Memory B cell (primary cell): Measurements from ENCODE around the gene SYTL5.

Source experiments
- ATAC-seq: fragments of 150-1000 bp; cut with Tn5 transposase; 2 replicates; pipeline ENCODE4 v1.10.0; 2021; ENCODE audit warnings: low read depth, mild to moderate bottlenecking, moderate library complexity
- DNase-seq, 2 donors: peaks; one replicate each; pipeline ENCODE4 v3.0.0; 2022; ENCODE audit warnings: low spot score in 2 of 2
- H3K27ac Mint-ChIP-seq: one replicate; pipeline ENCODE4 v1.8.0; 2022; ENCODE audit warnings: mild to moderate bottlenecking, moderate library complexity, mixed read lengths
- H3K27me3 Mint-ChIP-seq: one replicate; pipeline ENCODE4 v1.8.0; 2022; ENCODE audit warnings: mixed read lengths
- H3K36me3 Mint-ChIP-seq: one replicate; pipeline ENCODE4 v1.8.0; 2022; ENCODE audit warnings: mild to moderate bottlenecking, mixed read lengths
- H3K4me1 Mint-ChIP-seq: one replicate; pipeline ENCODE4 v1.8.0; 2022; ENCODE audit warnings: mixed read lengths
- H3K4me3 Mint-ChIP-seq: one replicate; pipeline ENCODE4 v1.8.0; 2022; ENCODE audit warnings: mild to moderate bottlenecking, moderate library complexity, mixed read lengths
- H3K9me3 Mint-ChIP-seq: one replicate; pipeline ENCODE4 v1.8.0; 2022; ENCODE audit warnings: mixed read lengths

The SYTL5 gene

GRCh38 chrX:38050806-38051205 lies 44.5 kb downstream of the SYTL5 start:
- Mint-ChIP-seq H3K4me1 (no peaks in the 10 kb centered on the region), H3K27me3 (peaks cover 4% of the 10 kb centered on the region), H3K4me3 (no peak overlapping the region), H3K9me3 (no peaks in the 10 kb centered on the region), H3K36me3 (no peaks in the 10 kb centered on the region), H3K27ac (no peak overlapping the region)
- ATAC-seq = no peak
- no peak for DNase-seq

GRCh38 chrX:38052096-38052495 lies 45.7 kb downstream of the SYTL5 start:
- no peak for DNase-seq
- no peak overlapping the region for H3K27ac Mint-ChIP-seq
- no peak overlapping the region for H3K4me3 Mint-ChIP-seq
- H3K27me3 Mint-ChIP-seq = peaks cover 2% of the 10 kb centered on the region
- H3K9me3 Mint-ChIP-seq = no peaks in the 10 kb centered on the region
- no peaks in the 10 kb centered on the region for H3K36me3 Mint-ChIP-seq
- H3K4me1 Mint-ChIP-seq = no peaks in the 10 kb centered on the region
- ATAC-seq = no peak

GRCh38 chrX:38055170-38055847 lies 49.0 kb downstream of the SYTL5 start:
- Mint-ChIP-seq H3K4me3 (no peak overlapping the region), H3K4me1 (no peaks in the 10 kb centered on the region), H3K36me3 (no peaks in the 10 kb centered on the region), H3K27ac (no peak overlapping the region), H3K9me3 (no peaks in the 10 kb centered on the region), H3K27me3 (peaks cover 2% of the 10 kb centered on the region)
- no peak for DNase-seq
- ATAC-seq = no peak

GRCh38 chrX:38060331-38060878 lies 54.1 kb downstream of the SYTL5 start:
- Mint-ChIP-seq H3K9me3 (no peaks in the 10 kb centered on the region), H3K4me1 (no peaks in the 10 kb centered on the region), H3K27me3 (no peaks in the 10 kb centered on the region), H3K4me3 (no peak overlapping the region), H3K36me3 (no peaks in the 10 kb centered on the region), H3K27ac (no peak overlapping the region)
- DNase-seq (no peak), ATAC-seq (no peak)

- Mint-ChIP-seq H3K9me3 (no peaks in the 10 kb centered on the region), H3K36me3 (no peaks in the 10 kb centered on the region), H3K4me3 (no peak overlapping the region), H3K27ac (no peak overlapping the region), H3K4me1 (no peaks in the 10 kb centered on the region), H3K27me3 (no peaks in the 10 kb centered on the region)
- DNase-seq = no peak
- ATAC-seq = no peak
These were observed 55.0 kb downstream of the SYTL5 start for GRCh38 chrX:38061335-38061734.

- no peak overlapping the region for H3K4me3 Mint-ChIP-seq
- DNase-seq (no peak), ATAC-seq (no peak)
- H3K36me3 Mint-ChIP-seq = no peaks in the 10 kb centered on the region
- no peaks in the 10 kb centered on the region for H3K4me1 Mint-ChIP-seq
- H3K9me3 Mint-ChIP-seq = no peaks in the 10 kb centered on the region
- no peak overlapping the region for H3K27ac Mint-ChIP-seq
- peaks cover 2% of the 10 kb centered on the region for H3K27me3 Mint-ChIP-seq
These were observed 60.6 kb downstream of the SYTL5 start for GRCh38 chrX:38066934-38067333.

GRCh38 chrX:38069273-38069672 lies 62.9 kb downstream of the SYTL5 start:
- H3K27ac Mint-ChIP-seq = no peak overlapping the region
- H3K4me3 Mint-ChIP-seq = no peak overlapping the region
- DNase-seq (no peak), ATAC-seq (no peak)
- peaks cover 2% of the 10 kb centered on the region for H3K27me3 Mint-ChIP-seq
- H3K4me1 Mint-ChIP-seq = no peaks in the 10 kb centered on the region
- no peaks in the 10 kb centered on the region for H3K9me3 Mint-ChIP-seq
- H3K36me3 Mint-ChIP-seq = no peaks in the 10 kb centered on the region

- H3K4me3 Mint-ChIP-seq = no peak overlapping the region
- H3K27ac Mint-ChIP-seq = no peak overlapping the region
- H3K27me3 Mint-ChIP-seq = peaks cover 2% of the 10 kb centered on the region
- DNase-seq = no peak
- no peaks in the 10 kb centered on the region for H3K36me3 Mint-ChIP-seq
- no peak for ATAC-seq
- no peaks in the 10 kb centered on the region for H3K4me1 Mint-ChIP-seq
- H3K9me3 Mint-ChIP-seq = no peaks in the 10 kb centered on the region
These were observed 63.6 kb downstream of the SYTL5 start for GRCh38 chrX:38069991-38070390.

GRCh38 chrX:38079463-38079862 lies 73.1 kb downstream of the SYTL5 start:
- Mint-ChIP-seq H3K27me3 (peaks cover 5% of the 10 kb centered on the region), H3K4me1 (no peaks in the 10 kb centered on the region), H3K27ac (no peak overlapping the region), H3K4me3 (no peak overlapping the region), H3K36me3 (no peaks in the 10 kb centered on the region), H3K9me3 (no peaks in the 10 kb centered on the region)
- DNase-seq = no peak
- no peak for ATAC-seq

GRCh38 chrX:38080808-38081207 lies 74.5 kb downstream of the SYTL5 start:
- Mint-ChIP-seq H3K27me3 (peaks cover 3% of the 10 kb centered on the region), H3K4me3 (no peak overlapping the region)
- no peak for DNase-seq

GRCh38 chrX:38081909-38082308 lies 75.6 kb downstream of the SYTL5 start:
- Mint-ChIP-seq H3K4me1 (no peaks in the 10 kb centered on the region), H3K27me3 (peaks cover 3% of the 10 kb centered on the region), H3K4me3 (no peak overlapping the region), H3K27ac (no peak overlapping the region), H3K36me3 (no peaks in the 10 kb centered on the region), H3K9me3 (no peaks in the 10 kb centered on the region)
- ATAC-seq = no peak
- no peak for DNase-seq

More at GRCh38 chrX:38080808-38081207, 74.5 kb downstream of the SYTL5 start:
- H3K27ac Mint-ChIP-seq = no peak overlapping the region
- H3K4me1 Mint-ChIP-seq = no peaks in the 10 kb centered on the region
- no peaks in the 10 kb centered on the region for H3K9me3 Mint-ChIP-seq
- no peaks in the 10 kb centered on the region for H3K36me3 Mint-ChIP-seq
- no peak for ATAC-seq

GRCh38 chrX:38082309-38082708 lies 76.0 kb downstream of the SYTL5 start:
- Mint-ChIP-seq H3K9me3 (no peaks in the 10 kb centered on the region), H3K27ac (no peak overlapping the region), H3K27me3 (peaks cover 3% of the 10 kb centered on the region), H3K4me3 (no peak overlapping the region), H3K36me3 (no peaks in the 10 kb centered on the region), H3K4me1 (no peaks in the 10 kb centered on the region)
- ATAC-seq (no peak), DNase-seq (no peak)

- Mint-ChIP-seq H3K36me3 (no peaks in the 10 kb centered on the region), H3K4me3 (no peak overlapping the region), H3K27me3 (peaks cover 3% of the 10 kb centered on the region), H3K4me1 (no peaks in the 10 kb centered on the region), H3K27ac (no peak overlapping the region), H3K9me3 (no peaks in the 10 kb centered on the region)
- no peak for DNase-seq
- ATAC-seq = no peak
These were observed 79.5 kb downstream of the SYTL5 start for GRCh38 chrX:38085813-38086212.

GRCh38 chrX:38086451-38087215 lies 80.3 kb downstream of the SYTL5 start:
- no peaks in the 10 kb centered on the region for H3K4me1 Mint-ChIP-seq
- H3K27me3 Mint-ChIP-seq = peaks cover 5% of the 10 kb centered on the region
- DNase-seq (no peak), ATAC-seq (no peak)
- H3K27ac Mint-ChIP-seq = no peak overlapping the region
- H3K4me3 Mint-ChIP-seq = no peak overlapping the region
- no peaks in the 10 kb centered on the region for H3K9me3 Mint-ChIP-seq
- no peaks in the 10 kb centered on the region for H3K36me3 Mint-ChIP-seq
